ENCODE data around the gene TMEM235. TPM values are rescaled to one million over a fixed set of nuclear protein-coding genes. Genes with fewer than 3 reads are reported as not detected.

TMEM235 gene
- not detected for total RNA-seq

DNA sequence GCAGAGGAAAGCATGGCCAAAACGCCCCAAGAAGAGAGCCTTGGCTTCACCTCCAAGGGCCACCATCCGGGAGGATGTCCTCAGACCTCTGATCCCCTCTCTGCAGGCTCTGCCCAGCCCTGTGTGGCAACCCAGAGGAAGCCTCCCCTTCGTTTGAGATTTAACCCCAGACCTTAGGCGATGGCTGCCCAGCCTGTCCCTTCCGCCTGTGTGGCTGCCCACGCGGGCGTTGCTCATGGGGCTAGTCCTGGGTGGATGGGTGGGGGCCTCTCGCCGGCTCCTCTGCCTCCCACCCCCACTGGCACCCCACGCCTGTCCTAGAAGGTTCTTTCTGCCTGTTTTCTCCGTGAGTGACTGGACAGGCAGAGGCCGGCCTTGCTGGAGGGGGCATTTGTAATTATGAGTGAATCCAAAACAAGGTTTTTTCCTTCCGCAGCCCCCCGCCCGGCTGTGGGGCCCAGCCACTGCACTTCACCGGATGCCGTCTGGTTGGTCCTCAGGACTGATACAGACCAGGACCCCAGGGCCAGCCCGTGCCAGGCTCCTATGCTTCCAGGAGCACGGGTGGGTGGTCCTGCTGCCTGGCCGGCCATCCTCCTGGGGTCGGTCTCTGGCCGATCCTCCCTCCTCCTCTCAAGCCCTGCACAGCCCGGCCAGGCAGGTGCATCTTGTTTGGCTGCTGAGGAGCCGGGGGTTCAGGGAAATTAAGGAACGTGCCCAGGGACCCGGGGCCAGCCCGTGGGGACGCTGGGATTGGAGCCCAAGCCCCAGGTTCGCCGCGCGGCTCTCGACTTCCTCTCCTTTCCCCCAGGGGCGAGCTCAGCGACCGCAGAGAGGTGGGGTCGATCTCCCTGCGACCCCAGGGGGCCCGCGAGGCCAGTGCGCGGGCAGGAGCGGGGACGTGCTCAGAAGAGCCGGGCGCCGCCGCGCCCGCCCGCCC is at the start of gene TMEM235:
Gene TMEM235 (plus strand): TSS at position 636 of the 940 bp plus-strand sequence. CDS start 393 bp downstream, outside the sequence.
- no peaks in the 10 kb centered on the region for H3K9me3 Mint-ChIP-seq
- DNase-seq (ENCODE audit: low spot score) (no peak), ATAC-seq (no peak)
- no peaks in the 10 kb centered on the region for H3K36me3 Mint-ChIP-seq
- peaks cover 0 to 21% of the 10 kb centered on the region in 2 donors for H3K27me3 Mint-ChIP-seq
- H3K27ac Mint-ChIP-seq = no peak within 1 kb of the TSS
- H3K4me1 Mint-ChIP-seq (ENCODE audit: low read depth in 2 of 2) = peaks cover 0 to 6% of the 10 kb centered on the region in 2 donors
- H3K4me3 Mint-ChIP-seq = no peak within 1 kb of the TSS

GRCh38 chr17:78182504-78182903 is 48.9 kb upstream of the TMEM235 start:
- Mint-ChIP-seq H3K36me3 (peaks cover 7% of the 10 kb centered on the region), H3K27ac (peak overlapping the region in 1 of 2 donors; percentile 20), H3K4me3 (no peak overlapping the region), H3K4me1 (ENCODE audit: low read depth in 2 of 2) (peaks cover 23 to 24% of the 10 kb centered on the region in 2 donors), H3K9me3 (no peaks in the 10 kb centered on the region), H3K27me3 (no peaks in the 10 kb centered on the region)
- ATAC-seq (no peak), DNase-seq (ENCODE audit: low spot score) (no peak)

GRCh38 chr17:78183916-78184315 is 47.5 kb upstream of the TMEM235 start:
- no peaks in the 10 kb centered on the region for H3K27me3 Mint-ChIP-seq
- peaks cover 23 to 24% of the 10 kb centered on the region in 2 donors for H3K4me1 Mint-ChIP-seq (ENCODE audit: low read depth in 2 of 2)
- H3K9me3 Mint-ChIP-seq = no peaks in the 10 kb centered on the region
- no peak overlapping the region for H3K4me3 Mint-ChIP-seq
- DNase-seq (ENCODE audit: low spot score) (no peak), ATAC-seq (no peak)
- H3K36me3 Mint-ChIP-seq = peaks cover 7% of the 10 kb centered on the region
- H3K27ac Mint-ChIP-seq = no peak overlapping the region

GRCh38 chr17:78184351-78184750 is 47.1 kb upstream of the TMEM235 start:
- peaks cover 22 to 23% of the 10 kb centered on the region in 2 donors for H3K4me1 Mint-ChIP-seq (ENCODE audit: low read depth in 2 of 2)
- no peak for DNase-seq (ENCODE audit: low spot score)
- no peak overlapping the region for H3K27ac Mint-ChIP-seq
- H3K4me3 Mint-ChIP-seq = no peak overlapping the region
- H3K36me3 Mint-ChIP-seq = peaks cover 7% of the 10 kb centered on the region
- H3K9me3 Mint-ChIP-seq = no peaks in the 10 kb centered on the region
- H3K27me3 Mint-ChIP-seq = no peaks in the 10 kb centered on the region
- no peak for ATAC-seq

DNA sequence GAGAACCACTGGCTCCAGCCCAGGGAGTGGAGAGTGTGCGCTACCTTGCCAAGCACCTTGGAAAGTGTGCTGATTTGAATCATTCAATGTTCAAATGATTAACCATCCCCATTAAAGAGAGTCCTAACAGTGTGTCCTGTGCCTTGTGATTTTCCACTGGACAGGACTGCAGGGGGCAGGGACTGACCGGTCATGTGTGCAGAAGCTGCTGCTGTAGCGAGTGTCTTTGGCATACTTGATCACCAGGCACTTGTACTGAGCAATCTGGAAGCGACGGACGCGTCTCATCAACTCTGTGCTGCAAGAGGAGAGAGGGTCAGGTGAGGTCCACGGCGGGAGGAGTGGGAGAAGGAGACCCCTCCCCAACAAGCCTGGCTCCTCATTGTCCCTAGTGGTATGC is 46.6 kb upstream of the TMEM235 start:
- Mint-ChIP-seq H3K27ac (no peak overlapping the region), H3K27me3 (no peaks in the 10 kb centered on the region), H3K9me3 (no peaks in the 10 kb centered on the region), H3K4me3 (peak overlapping the region; percentile 71), H3K36me3 (peaks cover 7% of the 10 kb centered on the region), H3K4me1 (ENCODE audit: low read depth in 2 of 2) (peaks cover 21 to 23% of the 10 kb centered on the region in 2 donors)
- ATAC-seq (no peak), DNase-seq (ENCODE audit: low spot score) (no peak)

DNA sequence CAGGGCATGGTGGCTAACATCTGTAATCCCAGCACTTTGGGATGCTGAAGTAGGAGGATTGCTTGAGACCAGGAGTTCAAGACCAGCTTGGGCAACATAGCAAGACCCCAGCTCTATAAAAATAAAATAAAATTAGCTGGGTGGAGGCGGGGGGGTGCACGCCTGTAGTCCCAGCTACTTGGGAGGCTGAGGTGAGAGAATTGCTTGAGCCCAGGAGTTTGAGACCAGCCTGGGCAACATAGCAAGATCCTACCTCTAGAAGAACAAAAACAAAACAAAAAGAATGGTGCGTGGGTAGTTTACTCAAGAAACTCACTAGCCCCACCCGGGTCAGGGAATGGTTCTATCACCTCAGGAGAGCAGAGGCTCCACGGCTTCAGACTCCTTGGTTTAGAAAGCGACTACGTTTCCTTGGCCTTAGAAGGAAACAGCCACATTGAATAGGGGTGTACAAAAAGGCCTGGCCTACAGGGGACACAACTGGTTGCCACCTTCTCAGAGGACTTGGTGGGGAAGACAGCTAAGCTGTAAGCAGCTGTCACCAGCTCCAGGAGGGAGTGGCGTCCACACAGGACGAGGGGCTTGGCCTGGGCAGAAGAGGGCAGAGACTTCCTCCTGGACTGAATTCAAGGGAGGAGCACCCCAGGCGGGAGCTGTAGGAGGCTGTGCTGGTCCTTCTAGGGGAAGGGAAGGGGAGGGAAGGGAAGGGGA is 45.3 kb upstream of the TMEM235 start:
- peak overlapping the region; percentile 30 to 51 for H3K27ac Mint-ChIP-seq
- H3K9me3 Mint-ChIP-seq = no peaks in the 10 kb centered on the region
- no peaks in the 10 kb centered on the region for H3K27me3 Mint-ChIP-seq
- peaks cover 14% of the 10 kb centered on the region in 2 donors for H3K4me1 Mint-ChIP-seq (ENCODE audit: low read depth in 2 of 2)
- no peak for DNase-seq (ENCODE audit: low spot score)
- H3K36me3 Mint-ChIP-seq = no peaks in the 10 kb centered on the region
- ATAC-seq = peak in 1 of 2 donors; percentile 28
- H3K4me3 Mint-ChIP-seq = peak overlapping the region; percentile 85

GRCh38 chr17:78186692-78187595 is 44.5 kb upstream of the TMEM235 start, which contains the start of the genes AFMID and TK1:
Gene AFMID (plus strand): TSS chr17:78187362. CDS start chr17:78187371, 9 bp downstream.
Gene TK1 (minus strand): TSS chr17:78187052. CDS start chr17:78186994, 58 bp downstream.
- Mint-ChIP-seq H3K27me3 (no peaks in the 10 kb centered on the region), H3K4me1 (ENCODE audit: low read depth in 2 of 2) (peaks cover 11 to 14% of the 10 kb centered on the region in 2 donors)

GRCh38 chr17:78196716-78197115 is 34.7 kb upstream of the TMEM235 start:
- H3K36me3 Mint-ChIP-seq = no peaks in the 10 kb centered on the region
- H3K9me3 Mint-ChIP-seq = no peaks in the 10 kb centered on the region
- H3K27me3 Mint-ChIP-seq = no peaks in the 10 kb centered on the region
- H3K4me3 Mint-ChIP-seq = no peak overlapping the region
- ATAC-seq (no peak), DNase-seq (ENCODE audit: low spot score) (no peak)
- peaks cover 4 to 8% of the 10 kb centered on the region in 2 donors for H3K4me1 Mint-ChIP-seq (ENCODE audit: low read depth in 2 of 2)
- no peak overlapping the region for H3K27ac Mint-ChIP-seq

More at GRCh38 chr17:78186692-78187595, 44.5 kb upstream of the TMEM235 start, which contains the start of the genes AFMID and TK1:
- DNase-seq (ENCODE audit: low spot score) (peak; percentile 96), ATAC-seq (peak; percentile 98 to 99)
- Mint-ChIP-seq H3K27ac (peak within 1 kb of the TSS; percentile 30 to 51), H3K4me3 (peak within 1 kb of the TSS; percentile 85), H3K9me3 (no peaks in the 10 kb centered on the region), H3K36me3 (no peaks in the 10 kb centered on the region)

- no peak overlapping the region for H3K27ac Mint-ChIP-seq
- H3K4me1 Mint-ChIP-seq (ENCODE audit: low read depth in 2 of 2) = peaks cover 4 to 8% of the 10 kb centered on the region in 2 donors
- no peak overlapping the region for H3K4me3 Mint-ChIP-seq
- no peaks in the 10 kb centered on the region for H3K36me3 Mint-ChIP-seq
- no peaks in the 10 kb centered on the region for H3K9me3 Mint-ChIP-seq
- ATAC-seq = no peak
- no peak for DNase-seq (ENCODE audit: low spot score)
- no peaks in the 10 kb centered on the region for H3K27me3 Mint-ChIP-seq
These were observed 34.1 kb upstream of the TMEM235 start for GRCh38 chr17:78197147-78197832.

- no peaks in the 10 kb centered on the region for H3K36me3 Mint-ChIP-seq
- no peaks in the 10 kb centered on the region for H3K9me3 Mint-ChIP-seq
- no peaks in the 10 kb centered on the region for H3K27me3 Mint-ChIP-seq
- ATAC-seq = no peak
- H3K4me3 Mint-ChIP-seq = no peak overlapping the region
- H3K4me1 Mint-ChIP-seq (ENCODE audit: low read depth in 2 of 2) = peaks cover 4 to 8% of the 10 kb centered on the region in 2 donors
- DNase-seq (ENCODE audit: low spot score) = no peak
- H3K27ac Mint-ChIP-seq = no peak overlapping the region
These were observed 31.0 kb upstream of the TMEM235 start for GRCh38 chr17:78200451-78200850.

DNA sequence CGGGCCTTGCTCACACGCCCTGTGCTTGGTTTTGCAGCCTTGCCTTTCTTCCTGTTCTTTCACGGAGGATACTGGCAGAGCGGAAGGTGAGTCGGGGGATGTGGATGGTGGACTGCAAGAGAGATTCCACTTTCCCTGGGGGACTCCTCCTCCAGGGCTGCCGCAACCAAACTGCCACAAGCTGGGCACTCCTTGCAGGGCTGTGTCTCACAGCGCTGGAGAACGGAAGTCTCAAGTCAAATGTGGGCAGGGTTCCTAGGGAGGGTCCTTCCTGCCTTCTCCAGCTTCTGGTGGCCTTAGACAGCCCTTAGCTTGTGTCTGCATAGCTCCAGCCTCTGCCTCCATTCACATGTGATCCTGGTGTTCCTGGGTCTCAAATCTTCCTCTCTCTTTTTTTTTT is 28.8 kb upstream of the TMEM235 start:
- peak; percentile 32 for DNase-seq (ENCODE audit: low spot score)
- Mint-ChIP-seq H3K9me3 (no peaks in the 10 kb centered on the region), H3K36me3 (no peaks in the 10 kb centered on the region), H3K27me3 (no peaks in the 10 kb centered on the region), H3K4me3 (no peak overlapping the region), H3K4me1 (ENCODE audit: low read depth in 2 of 2) (peaks cover 4 to 8% of the 10 kb centered on the region in 2 donors), H3K27ac (no peak overlapping the region)
- no peak for ATAC-seq

GRCh38 chr17:78204387-78205123 is 26.9 kb upstream of the TMEM235 start:
- Mint-ChIP-seq H3K4me3 (no peak overlapping the region), H3K9me3 (no peaks in the 10 kb centered on the region), H3K4me1 (ENCODE audit: low read depth in 2 of 2) (no peaks in the 10 kb centered on the region), H3K27me3 (no peaks in the 10 kb centered on the region), H3K36me3 (no peaks in the 10 kb centered on the region), H3K27ac (no peak overlapping the region)
- DNase-seq (ENCODE audit: low spot score) = no peak
- no peak for ATAC-seq
